ENCODE data around the gene LRMDA.
"Not testable (repeated sequence)": the region's sequence is repeated elsewhere in the genome, so short reads cannot be mapped to it uniquely, and the experiment has no call there.

The LRMDA gene

DNA sequence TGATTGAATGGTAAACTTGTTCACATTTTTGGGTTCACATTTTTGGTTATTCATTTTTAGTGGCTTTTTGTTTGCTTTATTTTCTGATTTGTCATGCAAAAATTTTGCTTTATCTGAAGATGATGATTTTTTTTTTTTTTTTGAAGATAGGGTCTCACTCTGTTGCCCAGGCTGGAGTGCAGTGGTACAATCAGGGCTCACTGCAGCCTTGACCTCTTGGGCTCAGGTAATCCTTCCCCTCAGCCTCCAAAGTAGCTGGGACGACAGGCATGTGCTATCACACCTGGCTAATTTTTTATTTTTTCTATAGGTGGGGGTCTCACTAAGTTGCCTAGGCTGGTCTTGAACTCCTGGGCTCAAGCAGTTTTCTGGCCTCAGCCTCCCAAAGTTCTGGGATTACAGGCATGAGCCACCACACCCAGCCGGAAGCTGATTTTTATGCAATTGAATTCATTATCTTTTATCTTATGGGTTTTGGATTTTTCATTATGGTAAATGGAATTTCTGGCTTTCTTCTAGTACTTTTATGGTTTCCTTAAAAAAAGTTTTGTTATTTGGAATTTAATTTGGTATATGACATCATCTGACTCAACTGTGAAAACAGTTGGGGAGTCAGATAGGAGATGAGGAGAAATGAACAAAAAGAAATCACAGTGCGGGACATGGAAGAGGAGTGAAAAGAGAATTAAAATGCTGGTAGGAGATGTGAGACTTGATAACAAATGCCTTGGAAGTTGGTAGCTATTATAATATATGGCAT, 158.7 kb downstream of the LRMDA start:
- DNase-seq (ENCODE audit: low read depth) = no peak

DNA sequence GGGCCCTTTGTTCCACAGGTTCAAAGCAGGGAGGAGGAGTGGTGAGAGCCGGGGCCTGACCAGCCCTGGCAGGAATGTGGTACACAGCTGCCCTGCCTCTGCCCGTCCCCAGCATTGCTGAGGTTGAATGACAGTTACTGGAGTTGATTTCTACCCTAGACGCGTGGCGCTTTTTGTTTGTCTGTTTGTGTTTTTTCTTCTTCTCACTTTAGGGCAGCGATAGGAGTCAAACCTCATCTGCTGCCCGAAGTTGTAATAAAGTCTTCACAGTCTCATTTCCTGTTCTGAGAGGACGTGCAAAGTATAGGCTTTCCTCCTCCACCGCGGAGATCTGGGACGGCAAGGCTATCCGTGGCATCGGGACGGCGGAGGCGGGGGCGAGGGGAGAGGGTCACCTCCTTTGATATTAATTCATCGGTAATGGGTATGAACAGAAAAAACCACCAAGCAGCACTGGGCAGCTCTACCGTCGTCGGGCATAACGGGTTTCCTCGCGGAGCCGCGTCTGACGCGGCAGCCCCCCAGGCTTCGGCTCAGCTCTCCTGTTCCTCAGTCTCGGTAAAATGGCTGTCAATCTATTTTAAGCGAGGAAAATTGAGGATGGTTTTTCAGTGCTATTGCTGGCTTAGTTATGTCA, 160.8 kb downstream of the LRMDA start:
- no peak for DNase-seq (ENCODE audit: low read depth)

DNA sequence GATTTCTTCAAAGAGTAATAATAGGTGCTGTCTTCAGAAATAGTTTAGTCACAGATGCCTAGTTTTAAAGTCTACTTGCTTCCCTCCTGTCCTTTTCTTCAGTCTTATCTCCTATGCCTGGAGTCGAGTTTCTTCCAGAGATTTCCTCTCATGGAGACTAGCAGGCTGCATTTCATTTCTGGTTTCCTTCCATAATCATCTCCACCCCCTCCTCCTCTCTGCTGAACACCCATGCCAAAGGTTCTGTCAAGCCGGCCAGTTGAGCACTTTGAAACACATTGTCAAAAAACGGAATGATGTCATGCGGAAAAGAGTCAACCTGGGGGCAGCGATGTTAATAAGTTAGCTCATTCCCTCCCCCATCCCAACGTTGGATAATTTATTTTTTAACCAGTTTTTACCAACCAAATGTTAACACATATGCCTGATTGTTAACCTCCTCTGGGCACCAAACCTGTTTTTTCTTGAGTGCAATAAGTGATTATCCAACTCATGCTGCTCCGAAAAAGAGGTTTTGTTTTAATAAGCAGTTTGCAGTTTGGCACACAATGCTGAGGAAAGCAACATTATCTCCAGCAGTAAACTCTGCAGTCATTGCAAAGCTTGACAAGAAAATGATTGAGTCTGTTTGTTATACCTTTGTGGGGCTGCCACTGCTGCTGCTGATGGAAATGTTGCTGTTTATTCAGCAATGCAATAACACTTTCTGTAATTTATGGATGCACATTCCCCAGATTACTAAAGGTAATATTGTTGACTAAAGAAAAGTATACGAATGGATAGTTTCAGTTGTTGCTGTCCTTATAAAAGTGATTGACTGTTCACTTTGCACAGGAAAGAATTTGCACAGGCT, 161.6 kb downstream of the LRMDA start:
- DNase-seq (ENCODE audit: low read depth) = no peak

DNA sequence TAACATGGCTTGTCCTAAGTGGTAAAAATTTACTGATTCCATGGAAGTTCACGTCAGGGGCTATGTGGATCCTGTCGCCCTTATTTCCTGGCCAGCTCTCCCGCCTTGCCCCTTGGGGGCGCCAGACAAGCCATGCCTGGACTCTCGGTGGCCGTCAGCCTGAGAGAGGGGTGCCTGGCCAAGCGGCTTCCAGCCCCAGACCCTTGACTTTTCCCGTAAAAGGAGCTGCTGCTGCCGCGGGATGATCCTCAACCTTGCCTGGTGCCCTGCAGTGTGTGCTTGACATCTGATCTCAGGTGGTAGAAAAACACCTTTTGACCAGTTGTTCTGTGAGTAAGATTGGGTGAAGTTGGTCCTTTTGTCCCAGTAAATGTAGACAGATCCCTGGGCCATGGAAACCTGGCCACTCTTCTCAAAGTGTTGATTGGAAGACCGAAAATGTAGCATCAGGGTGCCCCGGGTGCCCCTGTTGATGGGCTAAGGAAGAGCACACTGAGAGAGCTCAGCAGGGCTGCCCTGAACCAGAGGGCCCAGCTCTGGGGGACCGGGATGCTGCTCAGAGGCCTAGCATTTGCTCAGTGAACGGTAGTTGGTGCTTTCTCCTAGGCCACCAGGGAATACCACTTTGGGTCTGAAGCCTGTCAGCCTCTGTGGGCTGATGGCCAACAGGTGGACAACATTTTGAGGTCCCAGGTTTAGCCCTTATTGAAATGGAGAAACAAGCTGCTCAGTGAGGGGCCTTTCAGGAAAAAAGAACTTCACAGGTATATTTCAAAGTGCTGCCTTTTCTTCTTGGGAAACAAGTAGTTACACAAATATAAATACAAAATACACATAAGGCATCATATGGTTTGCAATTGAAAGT, 162.5 kb downstream of the LRMDA start:
- no peak for DNase-seq (ENCODE audit: low read depth)

DNA sequence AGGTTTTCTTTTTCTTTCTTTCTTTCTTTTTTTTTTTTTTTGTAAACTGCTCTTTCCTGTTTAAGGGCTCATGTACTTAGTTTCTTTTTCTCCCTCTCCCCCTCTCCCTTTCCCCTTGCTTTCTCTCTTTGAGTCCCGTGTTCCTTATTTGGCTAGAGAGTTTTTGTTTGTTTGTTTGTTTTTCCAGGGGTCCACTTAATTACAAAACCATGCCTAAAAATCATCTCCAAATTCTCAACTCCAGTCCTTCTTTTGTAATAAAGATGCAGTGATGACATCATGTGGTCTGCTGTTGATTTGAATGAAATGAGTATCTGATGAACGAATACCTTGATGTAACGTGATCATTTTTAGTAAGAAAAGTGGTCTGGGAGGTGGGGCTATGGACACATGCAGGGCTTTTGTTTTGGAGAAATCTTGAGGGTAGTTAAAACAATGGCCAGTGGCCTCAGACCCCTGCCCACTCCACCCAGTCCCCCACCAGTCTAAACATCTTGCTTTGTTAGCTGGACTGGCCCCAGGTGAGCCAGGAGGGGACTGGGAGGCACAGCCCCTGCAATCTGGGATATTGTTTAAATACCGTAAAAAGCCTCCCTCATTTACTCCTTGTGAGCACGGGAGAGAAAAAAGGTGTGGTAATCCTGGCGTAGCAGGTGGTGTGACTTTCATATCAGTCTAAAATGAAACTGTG, 165.7 kb downstream of the LRMDA start:
- DNase-seq (ENCODE audit: low read depth) = no peak

- no peak for DNase-seq (ENCODE audit: low read depth)
Observed at GRCh38 chr10:75597773-75598440, 166.5 kb downstream of the LRMDA start.

- DNase-seq (ENCODE audit: low read depth) = no peak
Observed at GRCh38 chr10:75598998-75599397, 167.6 kb downstream of the LRMDA start.

DNA sequence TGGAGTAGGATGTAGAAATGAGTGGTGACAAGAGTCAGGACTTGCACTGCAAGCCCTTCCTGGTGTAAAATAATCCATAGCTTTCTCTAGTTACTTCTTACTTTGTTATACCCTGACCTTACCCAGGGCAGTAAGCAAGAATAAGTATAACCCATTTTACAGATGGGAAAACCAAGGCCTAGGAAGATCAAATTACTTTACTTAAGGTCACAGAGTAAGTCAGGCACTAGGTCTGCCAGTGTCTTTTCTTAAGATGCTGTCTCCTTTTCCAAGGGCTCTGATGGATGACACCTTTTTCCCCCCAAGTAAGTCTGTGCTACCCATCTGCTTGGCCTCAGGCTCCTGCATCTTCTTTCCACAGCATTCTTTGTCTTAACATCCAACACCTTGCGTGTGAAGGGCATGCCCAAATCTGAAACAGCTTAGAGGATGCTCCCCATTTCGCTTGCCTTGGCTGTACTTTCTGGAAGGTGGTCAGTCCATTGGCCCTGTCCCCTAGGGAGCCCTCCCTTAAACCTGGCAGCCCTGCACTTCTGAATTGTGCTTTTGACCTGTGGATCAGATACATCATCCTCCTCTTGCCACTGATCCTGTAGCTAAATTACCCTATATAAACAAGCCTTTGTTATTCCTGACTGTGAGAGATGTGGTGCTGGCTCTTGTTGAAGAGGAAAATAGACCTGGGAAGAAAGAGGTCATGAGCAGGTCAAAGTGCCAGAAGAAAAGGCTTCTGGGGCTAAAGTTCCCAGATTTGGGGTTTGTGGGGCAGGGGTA, 168.6 kb downstream of the LRMDA start:
- no peak for DNase-seq (ENCODE audit: low read depth)

DNA sequence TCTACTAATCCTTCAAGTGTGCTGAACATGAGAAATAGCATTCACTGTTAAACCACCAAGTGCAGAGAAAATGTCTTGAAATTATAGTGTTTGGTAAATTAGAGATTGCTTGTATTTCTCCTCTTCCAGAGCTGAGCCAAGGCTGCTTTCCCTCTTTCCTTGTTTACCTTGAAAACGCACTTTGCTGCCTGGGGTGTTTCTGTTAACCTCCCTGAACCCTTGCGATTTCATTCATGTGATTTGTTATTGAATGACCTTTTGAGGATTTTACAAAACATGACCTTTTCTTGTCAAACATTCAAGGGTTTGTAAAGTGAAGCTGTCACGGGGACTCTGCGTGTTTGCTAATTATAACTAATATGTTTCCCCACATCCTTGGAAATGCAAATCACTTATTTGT, 169.4 kb downstream of the LRMDA start:
- no peak for DNase-seq (ENCODE audit: low read depth)

DNA sequence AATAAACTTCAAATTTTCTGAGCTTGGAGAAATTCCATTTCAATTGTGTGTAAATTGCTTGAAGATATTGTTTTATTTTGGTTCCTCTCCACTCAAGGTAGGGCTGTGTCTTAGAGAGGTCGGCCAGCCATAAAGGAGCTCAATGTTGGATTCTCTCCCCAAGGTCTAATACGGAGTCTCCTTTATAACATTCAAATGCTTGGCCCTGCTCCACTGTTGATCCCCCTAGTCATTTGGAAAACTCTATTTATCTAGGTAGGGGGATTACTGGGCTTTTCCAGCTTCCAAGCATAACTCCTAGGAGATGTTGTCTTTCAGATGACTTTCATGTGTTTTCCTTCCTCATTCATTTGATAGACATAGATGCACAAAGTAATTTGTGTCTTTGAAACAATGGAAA, 170.9 kb downstream of the LRMDA start:
- no peak for DNase-seq (ENCODE audit: low read depth)

DNA sequence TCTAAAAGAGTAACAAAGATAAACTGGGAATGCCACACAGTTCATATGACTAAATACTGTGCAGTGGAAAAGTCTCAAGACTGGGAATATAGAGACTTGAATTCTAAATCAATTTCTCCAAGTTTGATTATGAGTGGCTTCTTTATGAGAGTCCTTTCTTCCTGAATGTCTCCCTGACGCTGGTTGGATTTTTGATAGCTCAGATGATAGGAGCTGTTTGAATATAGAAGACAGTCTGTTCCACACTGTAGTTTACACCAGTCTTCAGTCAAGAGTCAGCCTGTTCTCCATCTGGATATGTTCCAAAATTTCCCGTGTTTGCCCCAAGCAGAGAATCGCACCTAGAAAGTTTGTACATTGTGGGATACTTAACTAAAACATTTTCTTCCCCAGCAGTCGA, 173.7 kb downstream of the LRMDA start:
- no peak for DNase-seq (ENCODE audit: low read depth)

DNA sequence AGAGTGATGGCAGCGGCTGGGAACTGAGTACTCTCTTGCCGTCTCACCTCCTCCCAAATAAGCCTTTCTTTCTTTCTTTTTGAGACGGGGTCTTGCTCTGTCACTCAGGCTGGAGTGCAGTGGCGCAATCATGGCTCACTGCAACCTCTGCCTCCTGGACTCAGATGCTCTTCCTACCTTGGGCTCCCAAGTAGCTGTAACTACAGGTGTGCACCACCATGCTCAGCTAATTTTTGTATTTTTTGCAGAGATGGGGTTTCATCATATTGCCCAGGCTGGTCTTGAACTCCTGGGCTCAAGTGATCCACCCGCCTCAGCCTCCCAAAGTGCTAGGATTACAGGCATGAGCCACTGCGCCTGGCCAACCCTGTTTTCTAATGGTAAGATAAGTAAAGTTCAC, 174.4 kb downstream of the LRMDA start:
- DNase-seq (ENCODE audit: low read depth) = not testable (repeated sequence)

- DNase-seq (ENCODE audit: low read depth) = no peak
Observed at GRCh38 chr10:75606203-75606779, 174.9 kb downstream of the LRMDA start.

DNA sequence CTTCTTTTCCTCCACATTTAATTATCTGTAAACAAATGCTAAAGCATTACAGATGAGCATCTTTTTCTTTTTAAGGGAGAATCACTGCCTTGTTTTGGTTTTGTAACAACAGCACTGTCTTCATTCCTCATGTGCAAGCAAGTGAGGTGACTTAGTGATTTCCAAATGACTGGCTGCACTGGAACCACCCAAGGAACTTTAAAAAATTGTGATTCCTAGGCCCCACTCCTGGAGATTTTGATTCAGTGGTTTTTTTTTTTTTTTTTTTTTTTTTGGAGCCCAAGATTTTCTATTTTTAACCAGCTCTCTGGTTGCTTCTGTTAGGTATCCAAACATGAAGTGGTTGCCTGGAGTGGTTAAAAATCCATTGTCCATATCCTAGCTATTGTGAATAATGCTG, 176.2 kb downstream of the LRMDA start:
- DNase-seq (ENCODE audit: low read depth) = no peak

DNA sequence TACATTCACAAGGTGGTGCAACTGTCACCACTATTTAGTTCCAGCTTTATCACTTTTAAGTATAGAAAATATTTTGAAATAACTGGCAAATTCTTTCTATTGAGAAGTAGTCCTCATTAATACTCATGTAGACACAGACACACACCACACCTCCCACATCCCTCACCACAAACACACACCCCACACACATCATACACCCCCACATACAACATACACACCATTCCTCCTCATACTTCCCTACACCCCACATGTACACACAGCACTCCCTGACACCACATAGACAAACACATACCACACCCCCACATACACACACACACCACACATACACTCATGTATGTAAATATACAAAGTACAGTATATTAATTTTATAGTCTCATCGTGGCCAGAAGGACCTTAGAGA, 178.8 kb downstream of the LRMDA start:
- DNase-seq (ENCODE audit: low read depth) = no peak

DNA sequence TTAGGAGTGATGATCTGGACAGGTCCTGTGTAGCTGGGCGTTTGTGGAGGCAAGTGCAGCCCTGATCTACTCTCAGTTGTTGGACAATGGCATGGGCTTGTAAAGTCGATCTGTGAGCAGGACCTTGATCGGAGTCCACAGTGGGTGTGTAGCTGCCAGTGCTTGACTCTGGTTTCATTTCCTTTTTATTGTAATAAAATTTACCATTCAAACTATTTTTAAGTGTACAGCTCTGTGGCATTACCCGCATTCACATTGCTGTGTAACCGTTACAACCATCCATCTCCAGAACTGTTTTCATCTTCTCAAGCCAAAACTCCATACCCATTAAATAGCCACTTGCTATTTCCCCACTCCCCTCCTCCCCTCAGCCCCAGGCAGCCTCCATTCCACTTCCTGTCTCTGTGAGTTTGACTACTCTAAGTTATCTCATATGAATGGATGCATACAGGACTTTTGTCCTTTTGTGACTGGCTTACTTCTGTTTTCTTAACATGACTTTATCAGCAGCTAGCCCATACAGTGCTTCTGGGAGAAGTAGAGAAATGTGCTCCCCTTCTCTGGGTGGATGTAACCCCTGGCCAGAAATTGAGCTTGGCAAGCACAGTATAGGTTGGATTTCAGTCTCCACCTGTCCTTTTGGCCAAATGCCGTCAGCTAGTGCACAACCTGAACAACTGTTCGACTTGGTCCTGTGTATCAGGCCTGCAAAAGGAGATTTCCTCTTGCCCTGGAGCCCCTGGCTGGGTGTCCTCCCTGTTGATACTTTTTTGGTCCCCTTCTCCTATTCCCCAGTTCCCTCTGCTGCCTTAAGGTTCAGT, 180.0 kb downstream of the LRMDA start:
- no peak for DNase-seq (ENCODE audit: low read depth)

DNA sequence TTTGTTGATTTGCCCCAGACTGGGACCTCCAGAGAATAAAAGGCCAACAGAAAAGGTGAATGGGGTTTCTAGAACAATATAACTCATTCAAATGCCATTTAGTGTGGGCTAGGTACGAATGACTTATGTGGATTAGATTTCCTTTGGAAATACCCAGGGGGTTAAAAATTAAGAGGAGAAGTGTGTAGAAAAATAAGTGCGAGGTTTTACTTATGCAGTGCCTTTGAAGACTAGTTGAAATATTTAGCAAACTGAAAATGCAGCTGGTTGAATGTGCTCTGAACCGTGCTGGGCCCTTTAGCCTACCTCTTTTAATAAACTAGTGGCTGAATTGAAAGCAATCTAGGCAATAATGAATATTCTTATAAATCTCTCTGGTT, 180.6 kb downstream of the LRMDA start:
- no peak for DNase-seq (ENCODE audit: low read depth)

GRCh38 chr10:75612904-75613684, 181.7 kb downstream of the LRMDA start:
- DNase-seq (ENCODE audit: low read depth) = no peak

Measured in activated T-helper 9 cell treated with anti-CD3 and anti-CD28 coated beads, Interleukin-2, amount 50 U/mL, for 16 hours (primary cell).